Neural progenitor cell (in vitro differentiated cells): ENCODE data around the gene PER2.

Experiments
- EZH2 ChIP-seq: fragments of 200-600 bp; sonication (generic); IDR thresholded peaks from 2 replicates; pipeline ENCODE4 v1.6.1; 2017; ENCODE audit warnings: antibody characterized with exemption, mild to moderate bottlenecking, moderate library complexity
- EZH2phosphoT487 ChIP-seq: fragments of 200-600 bp; sonication (generic); IDR thresholded peaks from 2 replicates; pipeline ENCODE4 v1.6.1; 2017; ENCODE audit warnings: antibody characterized with exemption
- TF ChIP-seq, protein P1 (sequence below): fragments of 200-600 bp; sonication (generic); IDR thresholded peaks from 2 replicates; pipeline ENCODE4 v1.5.1; 2017; ENCODE audit warnings: antibody characterized with exemption, mild to moderate bottlenecking

DNA sequence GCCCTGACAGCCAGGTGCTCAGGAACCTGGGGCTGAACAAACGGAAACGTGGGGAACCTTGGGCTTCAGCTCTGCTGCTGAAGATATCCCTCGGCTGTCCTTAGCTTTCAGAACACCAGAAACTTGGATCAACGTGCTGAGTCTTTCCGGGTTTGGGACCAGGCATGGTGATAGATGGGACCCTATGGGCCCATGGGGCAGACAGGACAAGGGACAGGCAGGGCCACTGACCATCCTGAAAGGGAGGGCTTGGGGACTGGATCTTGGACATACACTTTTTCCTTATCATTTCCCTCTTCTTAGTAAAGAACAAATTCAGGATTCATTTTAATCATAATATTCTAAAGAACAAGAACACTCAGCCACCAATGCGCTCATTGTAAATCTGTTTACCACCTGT is 32.3 kb downstream of the PER2 start:
- TF ChIP-seq, protein P1, sequence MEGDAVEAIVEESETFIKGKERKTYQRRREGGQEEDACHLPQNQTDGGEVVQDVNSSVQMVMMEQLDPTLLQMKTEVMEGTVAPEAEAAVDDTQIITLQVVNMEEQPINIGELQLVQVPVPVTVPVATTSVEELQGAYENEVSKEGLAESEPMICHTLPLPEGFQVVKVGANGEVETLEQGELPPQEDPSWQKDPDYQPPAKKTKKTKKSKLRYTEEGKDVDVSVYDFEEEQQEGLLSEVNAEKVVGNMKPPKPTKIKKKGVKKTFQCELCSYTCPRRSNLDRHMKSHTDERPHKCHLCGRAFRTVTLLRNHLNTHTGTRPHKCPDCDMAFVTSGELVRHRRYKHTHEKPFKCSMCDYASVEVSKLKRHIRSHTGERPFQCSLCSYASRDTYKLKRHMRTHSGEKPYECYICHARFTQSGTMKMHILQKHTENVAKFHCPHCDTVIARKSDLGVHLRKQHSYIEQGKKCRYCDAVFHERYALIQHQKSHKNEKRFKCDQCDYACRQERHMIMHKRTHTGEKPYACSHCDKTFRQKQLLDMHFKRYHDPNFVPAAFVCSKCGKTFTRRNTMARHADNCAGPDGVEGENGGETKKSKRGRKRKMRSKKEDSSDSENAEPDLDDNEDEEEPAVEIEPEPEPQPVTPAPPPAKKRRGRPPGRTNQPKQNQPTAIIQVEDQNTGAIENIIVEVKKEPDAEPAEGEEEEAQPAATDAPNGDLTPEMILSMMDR = no peak
- TF ChIP-seq EZH2 = no peak
- no peak for TF ChIP-seq EZH2phosphoT487
